ENCODE results near the gene TEX13B. TPM values are rescaled to one million over a fixed set of nuclear protein-coding genes. Genes with fewer than 3 reads are reported as not detected.

TEX13B gene
- total RNA-seq = not detected

- Histone ChIP-seq H3K27ac (no peak within 1 kb of the TSS), H3K9me3 (no peaks in the 10 kb centered on the region), H3K27me3 (no peaks in the 10 kb centered on the region), H3K4me3 (no peak within 1 kb of the TSS), H3K4me1 (no peaks in the 10 kb centered on the region), H3K36me3 (no peaks in the 10 kb centered on the region)
- no peak for DNase-seq (ENCODE audit: low spot score)
- no peak for TF ChIP-seq CTCF (IDR thresholded peaks at IDR 0.05)
Measured at GRCh38 chrX:107982356-107982755, at the start of gene TEX13B. TEX13B (minus strand) TSS chrX:107982370; CDS start chrX:107982127, 243 bp downstream.

GRCh38 chrX:108029928-108030711 is 48.0 kb upstream of the TEX13B start:
- no peaks in the 10 kb centered on the region for H3K36me3 ChIP-seq
- H3K9me3 ChIP-seq = no peaks in the 10 kb centered on the region
- H3K4me1 ChIP-seq = no peaks in the 10 kb centered on the region
- H3K4me3 ChIP-seq = no peak overlapping the region
- no peak overlapping the region for H3K27ac ChIP-seq
- no peak for DNase-seq (ENCODE audit: low spot score)
- TF ChIP-seq CTCF (IDR thresholded peaks at IDR 0.05) = no peak
- no peaks in the 10 kb centered on the region for H3K27me3 ChIP-seq

GRCh38 chrX:108028854-108029253 is 46.7 kb upstream of the TEX13B start:
- no peaks in the 10 kb centered on the region for H3K4me1 ChIP-seq
- TF ChIP-seq CTCF (IDR thresholded peaks at IDR 0.05) = no peak
- no peaks in the 10 kb centered on the region for H3K36me3 ChIP-seq
- H3K27me3 ChIP-seq = no peaks in the 10 kb centered on the region
- H3K27ac ChIP-seq = no peak overlapping the region
- DNase-seq (ENCODE audit: low spot score) = no peak
- H3K9me3 ChIP-seq = no peaks in the 10 kb centered on the region
- no peak overlapping the region for H3K4me3 ChIP-seq

- Histone ChIP-seq H3K4me3 (no peak overlapping the region), H3K9me3 (no peaks in the 10 kb centered on the region), H3K4me1 (no peaks in the 10 kb centered on the region), H3K27ac (no peak overlapping the region), H3K36me3 (no peaks in the 10 kb centered on the region), H3K27me3 (no peaks in the 10 kb centered on the region)
- TF ChIP-seq CTCF (IDR thresholded peaks at IDR 0.05) = no peak
- no peak for DNase-seq (ENCODE audit: low spot score)
Measured at GRCh38 chrX:108025954-108026600, 43.9 kb upstream of the TEX13B start.

GRCh38 chrX:108025376-108025775 is 43.2 kb upstream of the TEX13B start:
- Histone ChIP-seq H3K27me3 (no peaks in the 10 kb centered on the region), H3K9me3 (no peaks in the 10 kb centered on the region), H3K36me3 (no peaks in the 10 kb centered on the region), H3K27ac (no peak overlapping the region), H3K4me1 (no peaks in the 10 kb centered on the region), H3K4me3 (no peak overlapping the region)
- no peak for TF ChIP-seq CTCF (IDR thresholded peaks at IDR 0.05)
- no peak for DNase-seq (ENCODE audit: low spot score)

Data from right atrium auricular region (tissue), 2 donors.